ENCODE results near the gene CR1L.
A peak's percentile ranks its signal among the peaks of the same experiment; 100 is the strongest.
"Not testable (repeated sequence)": the region's sequence is repeated elsewhere in the genome, so short reads cannot be mapped to it uniquely, and the experiment has no call there.

CR1L gene

DNA sequence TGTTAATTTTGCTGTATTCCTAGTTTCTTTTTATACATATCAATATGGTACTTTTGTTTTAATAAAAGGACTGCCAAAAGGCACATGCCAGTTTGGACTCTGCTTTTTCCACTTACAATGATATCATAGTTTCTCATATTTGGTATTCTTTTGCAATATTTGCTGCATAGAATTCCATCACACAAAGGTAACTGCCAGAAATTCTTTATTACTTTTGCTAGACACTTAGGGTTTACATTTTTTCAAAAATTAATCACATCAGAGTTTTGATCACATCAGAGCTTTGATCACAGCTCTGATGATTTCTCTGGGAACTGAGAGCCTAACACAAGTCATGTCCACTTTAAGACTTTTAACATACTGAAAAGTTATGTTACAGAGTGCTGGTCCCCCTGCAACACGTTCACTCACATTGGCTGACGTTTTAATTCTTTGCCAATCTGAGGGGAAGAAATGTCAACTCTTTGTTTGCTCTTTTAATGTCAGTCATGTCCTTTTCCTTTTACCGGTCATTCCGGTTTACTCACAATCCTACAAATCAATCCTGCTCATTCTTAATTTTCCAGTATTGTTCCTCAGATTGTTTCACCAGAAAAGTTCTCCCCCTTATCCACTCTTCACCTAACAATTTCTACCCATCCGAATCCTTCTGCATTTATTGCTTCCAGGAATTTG, 105.8 kb downstream of the CR1L start:
- ChIA-PET CTCF (interaction anchor here (3.1 kb wide), 1 partner anchor 47 kb away, joined by 12 read pairs; no protein-coding TSS in a partner anchor), POLR2A (no interaction called here)
- DNase-seq (ENCODE audit: extremely low spot score), result no peak
- TF ChIP-seq, protein P1, sequence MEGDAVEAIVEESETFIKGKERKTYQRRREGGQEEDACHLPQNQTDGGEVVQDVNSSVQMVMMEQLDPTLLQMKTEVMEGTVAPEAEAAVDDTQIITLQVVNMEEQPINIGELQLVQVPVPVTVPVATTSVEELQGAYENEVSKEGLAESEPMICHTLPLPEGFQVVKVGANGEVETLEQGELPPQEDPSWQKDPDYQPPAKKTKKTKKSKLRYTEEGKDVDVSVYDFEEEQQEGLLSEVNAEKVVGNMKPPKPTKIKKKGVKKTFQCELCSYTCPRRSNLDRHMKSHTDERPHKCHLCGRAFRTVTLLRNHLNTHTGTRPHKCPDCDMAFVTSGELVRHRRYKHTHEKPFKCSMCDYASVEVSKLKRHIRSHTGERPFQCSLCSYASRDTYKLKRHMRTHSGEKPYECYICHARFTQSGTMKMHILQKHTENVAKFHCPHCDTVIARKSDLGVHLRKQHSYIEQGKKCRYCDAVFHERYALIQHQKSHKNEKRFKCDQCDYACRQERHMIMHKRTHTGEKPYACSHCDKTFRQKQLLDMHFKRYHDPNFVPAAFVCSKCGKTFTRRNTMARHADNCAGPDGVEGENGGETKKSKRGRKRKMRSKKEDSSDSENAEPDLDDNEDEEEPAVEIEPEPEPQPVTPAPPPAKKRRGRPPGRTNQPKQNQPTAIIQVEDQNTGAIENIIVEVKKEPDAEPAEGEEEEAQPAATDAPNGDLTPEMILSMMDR (IDR thresholded peaks at IDR 0.05; ENCODE audit: control extremely low read depth, extremely low read depth, low read depth, missing control alignments), result no peak

DNA sequence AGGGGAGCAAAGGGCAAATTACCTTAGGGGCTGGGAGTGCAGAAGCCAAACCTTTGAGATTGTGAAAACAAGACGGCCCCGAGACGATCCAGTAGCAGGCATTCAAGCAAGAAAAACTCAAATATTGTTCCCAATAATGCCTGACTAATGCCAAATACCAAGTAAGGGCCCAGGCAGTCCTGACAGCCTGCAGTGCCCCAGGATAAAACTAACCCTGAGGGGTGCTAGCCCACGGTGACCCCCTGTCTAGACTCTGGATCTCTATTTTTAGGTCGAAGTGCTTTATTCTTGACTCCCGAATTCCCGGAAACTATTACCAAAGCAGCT, 106.5 kb downstream of the CR1L start:
- CTCF ChIA-PET, result interaction anchor here (3.1 kb wide), 1 partner anchor 46 kb away, joined by 12 read pairs; no protein-coding TSS in a partner anchor
- DNase-seq (ENCODE audit: extremely low spot score); POLR2A ChIA-PET: not testable (repeated sequence)

DNA sequence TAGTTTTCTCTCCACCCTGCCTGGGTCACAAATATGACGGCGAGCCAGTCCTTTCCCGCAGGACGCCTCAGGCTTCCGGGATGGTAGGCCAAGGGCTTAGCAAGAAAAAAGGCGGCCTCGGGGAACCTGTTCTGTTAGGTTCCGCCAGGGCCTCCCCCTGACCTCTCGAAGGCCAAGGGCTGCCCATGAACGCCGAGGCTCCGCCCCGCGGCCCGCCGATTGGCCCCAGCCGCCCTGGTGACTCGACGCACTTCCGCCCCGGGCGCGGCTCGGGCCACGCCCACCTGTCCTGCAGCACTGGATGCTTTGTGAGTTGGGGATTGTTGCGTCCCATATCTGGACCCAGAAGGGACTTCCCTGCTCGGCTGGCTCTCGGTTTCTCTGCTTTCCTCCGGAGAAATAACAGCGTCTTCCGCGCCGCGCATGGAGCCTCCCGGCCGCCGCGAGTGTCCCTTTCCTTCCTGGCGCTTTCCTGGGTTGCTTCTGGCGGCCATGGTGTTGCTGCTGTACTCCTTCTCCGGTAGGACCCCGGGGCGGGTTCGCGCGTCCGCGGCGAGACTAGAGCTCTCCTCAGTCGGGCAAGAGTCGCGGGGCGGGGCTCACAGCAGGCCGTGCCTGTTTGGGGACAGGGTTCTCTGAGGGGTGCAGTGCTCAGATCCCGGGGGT, 107.0 kb downstream of the CR1L start, which contains the start of gene CD46:
CD46 (plus strand) TSS at position 265 of the 666 bp plus-strand sequence; CDS start at position 424, 159 bp downstream.
- POLR2A ChIA-PET, result no interaction called here
- DNase-seq (ENCODE audit: extremely low spot score), result peak; percentile 93
- TF ChIP-seq, protein P1 (IDR thresholded peaks at IDR 0.05; ENCODE audit: control extremely low read depth, extremely low read depth, low read depth, missing control alignments), result no peak
- CTCF ChIA-PET, result interaction anchor here (3.1 kb wide), 1 partner anchor 46 kb away, joined by 12 read pairs; no protein-coding TSS in a partner anchor

DNA sequence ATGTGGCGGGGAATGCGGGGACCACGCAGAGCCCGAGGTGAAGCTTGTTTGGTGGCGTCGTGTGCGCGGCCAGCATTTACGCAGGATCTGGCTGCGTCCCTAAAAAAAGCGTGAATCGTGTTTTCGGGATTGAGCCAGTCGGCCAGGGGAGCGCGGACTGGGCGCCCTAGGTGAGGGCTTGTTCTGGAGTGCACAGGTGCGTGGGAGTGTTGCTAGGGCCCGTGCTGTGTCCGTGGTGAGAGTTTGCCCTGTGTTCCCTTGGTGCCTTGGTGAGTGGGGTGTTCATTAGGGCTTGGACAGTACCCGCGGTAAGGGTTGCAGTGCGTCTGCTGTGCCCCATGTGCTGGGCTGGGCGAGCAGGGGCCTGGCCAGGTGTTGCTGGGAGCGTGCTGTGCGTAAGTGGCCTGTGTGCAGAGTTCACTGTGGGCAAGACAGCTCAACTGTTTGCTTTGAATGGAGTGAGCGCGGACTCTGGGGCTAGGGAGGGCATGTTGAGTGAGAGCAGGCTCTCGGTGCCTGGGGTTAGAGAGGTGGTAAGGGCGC, 107.6 kb downstream of the CR1L start:
- POLR2A ChIA-PET, result interaction anchor here (0.6 kb wide), 1 partner anchor 80 kb away, joined by 4 read pairs; no protein-coding TSS in a partner anchor
- TF ChIP-seq, protein P1 (IDR thresholded peaks at IDR 0.05; ENCODE audit: control extremely low read depth, extremely low read depth, low read depth, missing control alignments), result no peak
- DNase-seq (ENCODE audit: extremely low spot score), result peak; percentile 36
- CTCF ChIA-PET, result interaction anchor here (1.1 to 3.1 kb wide), 2 partner anchors 39 to 45 kb away, joined by 3 to 12 read pairs; no protein-coding TSS in a partner anchor

DNA sequence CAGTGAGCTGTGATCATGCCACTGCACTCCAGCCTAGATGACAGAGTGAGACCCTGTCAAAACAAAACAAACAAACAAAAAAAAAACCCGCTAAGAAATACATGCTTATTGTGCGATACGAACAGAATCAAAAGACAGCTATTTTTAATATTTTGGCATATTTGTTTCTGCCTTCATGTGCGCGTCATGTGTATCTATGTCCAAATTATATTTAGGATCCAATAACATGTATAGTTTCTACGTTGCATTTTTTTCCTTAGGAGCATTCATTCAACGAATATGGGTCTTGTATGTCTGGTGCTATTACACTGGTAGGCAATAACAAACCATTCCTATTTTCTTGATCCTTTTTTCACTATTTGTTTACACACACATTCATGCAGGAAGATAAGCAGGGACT, 108.7 kb downstream of the CR1L start:
- CTCF ChIA-PET, result interaction anchor here (1.1 to 3.1 kb wide), 2 partner anchors 40 to 44 kb away, joined by 3 to 12 read pairs; no protein-coding TSS in a partner anchor
- no peak for DNase-seq (ENCODE audit: extremely low spot score)
- POLR2A ChIA-PET, result no interaction called here
- TF ChIP-seq, protein P1 (IDR thresholded peaks at IDR 0.05; ENCODE audit: control extremely low read depth, extremely low read depth, low read depth, missing control alignments), result no peak

DNA sequence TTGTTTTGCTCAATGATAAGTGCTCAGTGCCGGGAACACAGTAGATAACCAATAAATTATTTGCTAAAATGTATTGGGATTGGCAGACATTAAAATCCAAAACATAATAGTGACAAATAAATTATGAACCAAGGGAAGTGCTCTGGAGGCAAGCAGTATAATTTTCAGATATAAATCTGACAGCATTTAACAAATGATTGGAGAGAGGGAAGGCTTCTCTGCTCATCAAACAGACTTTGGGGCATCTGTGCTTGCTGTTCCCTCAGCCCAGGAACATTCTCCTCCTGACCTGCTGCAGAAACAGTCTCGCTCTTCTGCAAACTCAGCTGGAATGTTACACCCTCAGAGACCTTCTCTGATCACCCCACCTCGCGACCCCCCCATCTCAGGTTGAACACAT, 109.1 kb downstream of the CR1L start:
- DNase-seq (ENCODE audit: extremely low spot score), result no peak
- TF ChIP-seq, protein P1 (IDR thresholded peaks at IDR 0.05; ENCODE audit: control extremely low read depth, extremely low read depth, low read depth, missing control alignments), result no peak
- ChIA-PET POLR2A (no interaction called here), CTCF (interaction anchor here (3.1 kb wide), 1 partner anchor 44 kb away, joined by 12 read pairs; no protein-coding TSS in a partner anchor)

All from GM10248 (cell line).